IPS-NIHi7 (cell line): ENCODE results near the gene NSMF.

Experiments used
- DNase-seq: peaks from one replicate; pipeline ENCODE4 v3.0.0; 2012; ENCODE audit warnings: mixed read lengths; ENCODE audit errors: extremely low spot score

Gene NSMF

DNA sequence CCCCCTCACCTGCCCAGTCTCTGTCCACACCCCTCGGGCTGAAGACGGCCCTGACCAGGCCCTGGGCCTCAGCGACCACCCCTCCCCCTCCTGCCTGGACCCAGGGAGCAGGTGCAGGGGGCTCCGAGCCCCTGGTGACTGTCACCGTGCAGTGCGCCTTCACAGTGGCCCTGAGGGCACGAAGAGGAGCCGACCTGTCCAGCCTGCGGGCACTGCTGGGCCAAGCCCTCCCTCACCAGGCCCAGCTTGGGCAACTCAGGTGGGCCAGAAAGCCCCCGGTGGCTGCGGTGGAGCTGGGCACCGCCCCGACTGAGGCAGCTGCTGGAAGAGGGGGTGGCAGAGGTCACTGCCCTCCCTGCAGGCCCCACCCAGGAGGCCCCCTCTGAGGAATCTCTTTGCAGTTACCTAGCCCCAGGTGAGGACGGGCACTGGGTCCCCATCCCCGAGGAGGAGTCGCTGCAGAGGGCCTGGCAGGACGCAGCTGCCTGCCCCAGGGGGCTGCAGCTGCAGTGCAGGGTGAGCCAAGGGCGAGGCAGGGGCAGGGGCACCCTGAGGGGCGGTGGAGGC, 25.7 kb downstream of the NSMF start:
- no peak for DNase-seq

- no peak for DNase-seq
These were observed 26.3 kb downstream of the NSMF start for GRCh38 chr9:137432687-137433348.

DNA sequence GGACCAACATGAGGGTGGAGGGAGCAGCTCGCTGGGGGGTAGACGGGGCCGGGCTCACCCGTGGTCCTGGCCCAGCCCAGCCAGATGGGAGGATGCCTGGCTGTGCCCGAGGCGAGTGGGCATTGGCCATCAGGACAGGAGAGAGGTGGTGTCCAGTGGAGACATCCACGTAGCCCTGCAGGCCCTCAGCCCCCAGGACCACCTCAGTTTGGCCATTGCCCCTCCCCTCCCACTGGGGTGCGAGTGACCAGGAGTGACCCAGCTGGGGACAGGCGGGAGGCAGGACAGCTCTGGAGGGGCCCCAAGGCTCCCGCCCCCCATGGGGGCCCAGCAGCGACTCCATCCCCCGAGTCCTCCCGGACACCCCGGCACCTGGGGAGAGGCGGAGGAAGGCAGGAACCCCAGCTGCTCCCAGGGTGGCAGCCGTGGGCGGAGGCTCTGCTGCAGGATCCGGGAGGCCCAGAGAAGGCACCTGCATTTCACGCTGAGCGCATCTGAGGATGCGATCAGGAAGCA, 27.7 kb downstream of the NSMF start:
- DNase-seq, result no peak

- no peak for DNase-seq
These were observed 28.3 kb downstream of the NSMF start for GRCh38 chr9:137430723-137431415.

DNA sequence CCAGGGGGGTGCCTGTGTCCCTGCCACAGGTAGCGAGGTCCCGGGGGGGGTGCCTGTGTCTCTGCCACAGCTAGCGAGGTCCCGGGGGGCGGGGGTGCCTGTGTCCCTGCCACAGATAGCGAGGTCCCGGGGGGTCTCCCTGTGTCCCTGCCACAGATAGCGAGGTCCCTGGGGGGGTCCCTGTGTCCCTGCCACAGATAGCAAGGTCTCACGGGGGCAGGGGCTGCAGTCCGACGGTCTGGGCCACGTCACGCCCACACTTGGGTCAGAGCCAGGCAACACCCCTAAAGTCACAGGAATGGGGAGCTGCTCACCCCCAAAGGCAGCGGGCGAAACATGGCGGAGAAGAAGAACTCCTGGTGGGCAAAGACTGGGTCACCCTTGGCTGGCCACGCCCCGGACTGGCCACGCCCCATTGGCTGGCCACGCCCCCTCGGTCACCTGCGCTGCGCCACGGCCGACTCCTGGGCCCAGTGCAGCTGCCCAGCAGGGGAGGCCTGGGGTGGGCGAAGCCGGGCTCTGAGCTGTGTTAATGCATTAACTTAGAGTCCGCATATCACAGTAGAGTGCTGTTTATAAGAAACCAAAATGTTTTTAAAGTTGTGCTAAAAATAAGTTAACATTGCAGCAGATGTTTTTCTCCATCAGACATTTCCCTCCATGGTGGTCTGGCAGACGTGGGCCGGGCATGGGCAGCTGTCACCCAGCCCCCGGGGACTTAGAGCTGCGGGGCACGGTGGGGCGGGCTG, 29.0 kb downstream of the NSMF start:
- DNase-seq, result peak; percentile 79

- no peak for DNase-seq
These were observed 29.6 kb downstream of the NSMF start for GRCh38 chr9:137429546-137429890.

- DNase-seq, result no peak
These were observed 30.1 kb downstream of the NSMF start for GRCh38 chr9:137428841-137429545.

GRCh38 chr9:137428311-137428630, 30.9 kb downstream of the NSMF start:
- DNase-seq, result no peak

DNA sequence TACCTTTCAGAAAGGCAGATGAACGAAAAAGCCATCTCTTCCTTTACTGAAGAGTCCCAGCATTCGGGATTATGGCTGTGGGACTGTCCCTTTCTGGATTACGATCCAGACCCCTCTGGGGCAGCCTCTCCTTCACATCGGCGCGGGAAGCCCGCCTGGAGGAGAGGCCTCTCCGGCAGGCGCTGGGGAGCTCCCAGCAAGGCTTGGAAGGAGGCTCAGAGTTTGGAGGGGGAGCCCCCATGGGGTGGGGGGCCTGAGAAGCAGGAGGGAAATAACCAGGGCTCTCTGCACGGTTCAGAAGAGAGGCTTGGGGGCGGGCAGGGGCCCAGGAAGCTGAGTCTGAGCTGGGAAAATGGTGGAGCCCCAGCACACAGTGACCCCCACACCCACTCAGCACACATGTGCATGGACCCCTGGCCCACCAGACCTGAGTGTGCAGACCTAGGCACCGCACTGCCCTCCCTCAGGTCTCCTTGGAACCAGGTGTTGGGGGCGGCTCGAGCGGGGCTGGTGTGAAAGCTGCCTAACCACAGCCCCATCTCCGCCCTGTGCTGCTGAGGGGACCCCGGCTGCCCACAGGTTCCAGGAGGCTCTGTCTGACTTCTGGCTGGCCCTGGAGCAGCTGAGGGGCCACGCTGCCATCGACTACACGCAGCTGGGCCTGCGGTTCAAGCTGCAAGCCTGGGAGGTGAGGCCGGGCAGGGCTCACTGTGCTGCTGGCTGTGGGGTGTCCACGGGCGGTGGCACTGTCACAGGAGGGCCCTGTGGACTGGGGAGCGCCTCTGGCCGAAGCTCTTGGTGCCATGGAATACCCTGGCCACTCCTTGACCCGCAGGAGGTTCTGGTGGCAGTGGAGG, 31.5 kb downstream of the NSMF start:
- no peak for DNase-seq

DNA sequence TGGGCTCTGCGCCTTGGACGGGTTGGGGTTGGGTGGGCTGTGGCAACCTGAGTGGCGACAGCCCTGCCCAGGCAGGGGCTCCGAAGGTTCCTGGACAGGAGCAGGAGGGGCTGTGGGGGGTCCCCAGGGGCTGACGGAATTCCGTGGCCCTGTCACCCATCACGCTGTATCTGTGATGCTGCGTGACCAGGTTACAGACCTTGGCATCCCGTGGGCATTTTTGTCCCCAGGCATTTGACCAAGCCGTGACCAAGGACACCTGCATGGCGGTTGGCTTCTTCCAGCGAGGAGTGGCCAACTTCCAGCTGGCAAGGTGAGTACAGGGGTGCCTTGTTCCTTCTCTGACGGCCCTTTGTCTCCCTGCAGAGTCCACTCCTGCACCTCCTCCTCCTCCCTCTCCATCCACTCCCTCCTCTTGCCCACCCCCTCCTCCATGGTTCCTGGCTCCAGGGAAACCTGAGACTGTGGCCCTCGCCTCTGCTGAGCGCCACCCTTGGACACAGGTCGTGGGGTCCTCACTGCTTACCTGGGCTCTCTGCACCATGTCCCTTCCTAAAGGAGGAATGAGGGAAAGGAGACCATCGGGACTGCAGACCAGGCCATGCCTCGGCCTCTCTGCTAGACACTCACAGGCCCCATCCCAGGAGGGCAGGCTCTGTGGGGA, 33.0 kb downstream of the NSMF start:
- DNase-seq, result no peak

- no peak for DNase-seq
These were observed 35.4 kb downstream of the NSMF start for GRCh38 chr9:137423514-137424291.

DNA sequence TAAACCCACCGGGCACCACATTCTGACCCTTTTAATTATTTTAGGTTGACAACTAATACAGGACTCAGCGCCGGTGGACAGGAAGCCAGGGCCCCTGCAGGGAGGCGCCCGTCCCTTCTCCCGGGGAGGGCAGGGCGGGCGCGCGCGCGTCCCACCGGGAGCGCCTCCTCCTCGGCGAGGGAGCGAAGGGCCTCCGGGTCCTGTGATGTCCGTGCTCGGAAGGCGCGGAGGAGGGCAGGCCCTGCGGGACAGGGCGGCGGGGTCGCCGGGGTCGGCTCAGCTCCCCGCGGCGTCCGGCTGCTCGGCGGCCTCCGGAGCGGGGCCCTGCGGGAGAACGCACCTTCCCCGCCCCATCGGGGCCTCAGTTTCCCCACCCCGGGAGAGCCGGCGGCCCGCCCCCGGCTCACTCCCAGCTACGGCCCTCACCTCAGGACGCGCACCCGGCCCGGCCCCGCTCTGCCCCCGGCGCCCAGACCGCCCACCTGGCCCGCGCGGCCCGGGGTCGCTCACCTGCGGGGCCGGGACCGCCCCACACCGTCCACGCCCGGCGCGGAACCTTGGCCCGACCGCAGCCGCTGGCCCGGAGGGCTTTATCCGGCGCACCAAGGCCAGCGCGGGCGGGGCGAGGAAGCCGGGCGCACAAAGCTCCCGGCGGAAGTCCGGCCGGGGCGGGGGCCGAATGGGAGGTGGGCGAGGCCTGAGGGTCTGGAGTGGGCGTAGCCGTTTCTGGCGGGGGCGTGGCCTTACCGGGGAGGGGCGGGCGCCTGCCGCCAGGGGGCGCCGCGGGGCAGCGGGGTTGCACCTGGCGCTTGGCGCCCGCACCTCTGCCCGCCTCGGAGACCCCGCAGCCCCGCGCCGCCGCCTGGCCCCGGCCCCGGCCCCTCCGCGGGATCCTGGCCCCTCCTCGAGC, 36.3 kb downstream of the NSMF start, which contains the start of the genes EXD3 and NOXA1:
EXD3 (minus strand) TSS at position 559 of the 910 bp plus-strand sequence. CDS start 27,805 bp downstream, outside the sequence.
NOXA1 (plus strand) TSS at position 790 of the 910 bp plus-strand sequence. CDS start 137 bp downstream, outside the sequence.
- peak; percentile 98 for DNase-seq

- no peak for DNase-seq
These were observed 37.1 kb downstream of the NSMF start for GRCh38 chr9:137421838-137422603.

GRCh38 chr9:137417161-137418021, 41.7 kb downstream of the NSMF start:
- no peak for DNase-seq

GRCh38 chr9:137416563-137417151, 42.5 kb downstream of the NSMF start:
- no peak for DNase-seq

- DNase-seq, result no peak
These were observed 43.0 kb downstream of the NSMF start for GRCh38 chr9:137416006-137416562.
